SK-N-SH (cell line): ENCODE results near the gene AREL1.

ENCODE experiments used
- PBX3 ChIP-seq: IDR thresholded peaks from 2 replicates; pipeline ENCODE4; 2012
- POLR2AphosphoS5 ChIP-seq: IDR thresholded peaks from 2 replicates; pipeline ENCODE4 v1.6.1; 2012; ENCODE audit warnings: low read depth, low read length

- TF ChIP-seq POLR2AphosphoS5, result no peak
- no peak for TF ChIP-seq PBX3
Measured at GRCh38 chr14:74661726-74662450, 51.0 kb downstream of the AREL1 start.
